HepG2 (cell line): Measurements from ENCODE around the gene CPB2. TPM values are rescaled to one million over a fixed set of nuclear protein-coding genes. Genes with fewer than 3 reads are reported as not detected.
A peak's percentile ranks its signal among the peaks of the same experiment; 100 is the strongest.

ENCODE experiments used
- CBFB ChIP-seq: sonication (generic); formaldehyde crosslinking; IDR thresholded peaks from 2 replicates; pipeline ENCODE4 v1.4.0; 2020; ENCODE audit warnings: missing genetic modification reagents
- CEBPB ChIP-seq: IDR thresholded peaks from 2 replicates; pipeline ENCODE4 v1.6.1; 2011; ENCODE audit warnings: low read depth, low read length, improper control_type of control experiment, borderline replicate concordance
- CHD4 ChIP-seq: fragments of 200-600 bp; sonication (generic); IDR thresholded peaks from 2 replicates; pipeline ENCODE4 v1.7.0; 2017; ENCODE audit warnings: mild to moderate bottlenecking, low read length, borderline replicate concordance
- ERF ChIP-seq: IDR thresholded peaks from 2 replicates; pipeline ENCODE4 v1.6.1; 2018; ENCODE audit warnings: missing biosample characterization, missing genetic modification reagents
- HMG20B ChIP-seq: conservative IDR thresholded peaks from 2 replicates; pipeline ENCODE4 v1.6.1; 2016; ENCODE audit warnings: missing genetic modification reagents, missing compliant biosample characterization
- HNRNPLL ChIP-seq: fragments of 200-400 bp; formaldehyde crosslinking; IDR thresholded peaks from 2 replicates; pipeline ENCODE4 v1.6.1; 2017; ENCODE audit warnings: mild to moderate bottlenecking, low read depth, low read length; ENCODE audit not compliant: poor library complexity, severe bottlenecking
- IKZF4 ChIP-seq: sonication (generic); formaldehyde crosslinking; IDR thresholded peaks from 2 replicates; pipeline ENCODE4 v1.5.1; 2020; ENCODE audit warnings: borderline replicate concordance, mild to moderate bottlenecking, low read depth, missing genetic modification reagents; ENCODE audit errors: not compliant biosample characterization
- KDM4B ChIP-seq: sonication (generic); formaldehyde crosslinking; IDR thresholded peaks from 2 replicates; pipeline ENCODE4 v1.4.0; 2020; ENCODE audit warnings: missing genetic modification reagents
- MED13 ChIP-seq: sonication (generic); formaldehyde crosslinking; IDR thresholded peaks from 2 replicates; pipeline ENCODE4 v1.5.0; 2020; ENCODE audit warnings: missing genetic modification reagents
- NCOA2 ChIP-seq: sonication (generic); formaldehyde crosslinking; IDR thresholded peaks from 2 replicates; pipeline ENCODE4 v1.8.0; 2022; ENCODE audit warnings: inconsistent platforms
- NFYB ChIP-seq: sonication (generic); formaldehyde crosslinking; IDR thresholded peaks from 2 replicates; pipeline ENCODE4 v1.4.0; 2020; ENCODE audit warnings: missing genetic modification reagents
- PHF5A ChIP-seq: IDR thresholded peaks from one replicate; pipeline ENCODE4 v1.6.1; 2018; ENCODE audit warnings: low read depth, missing genetic modification reagents; ENCODE audit not compliant: unreplicated experiment
- SP2 ChIP-seq: sonication (generic); formaldehyde crosslinking; IDR thresholded peaks from 2 replicates; pipeline ENCODE4 v1.5.1; 2020; ENCODE audit warnings: mild to moderate bottlenecking, missing genetic modification reagents
- SP4 ChIP-seq: sonication (generic); formaldehyde crosslinking; IDR thresholded peaks from 2 replicates; pipeline ENCODE4 v1.8.1; 2023; ENCODE audit warnings: mild to moderate bottlenecking, missing genetic modification reagents
- TCF7 ChIP-seq: sonication (generic); IDR thresholded peaks from 2 replicates; pipeline ENCODE4 v1.6.1; 2016; ENCODE audit warnings: antibody characterized with exemption, low read depth
- TP53 ChIP-seq: sonication (generic); formaldehyde crosslinking; conservative IDR thresholded peaks from 2 replicates; pipeline ENCODE4 v1.4.0; 2020; ENCODE audit warnings: missing genetic modification reagents
- ZBTB42 ChIP-seq: sonication (generic); formaldehyde crosslinking; IDR thresholded peaks from 2 replicates; pipeline ENCODE4 v1.5.0; 2020; ENCODE audit warnings: mild to moderate bottlenecking, missing genetic modification reagents
- ZFYVE20 ChIP-seq: sonication (generic); formaldehyde crosslinking; IDR thresholded peaks from 2 replicates; pipeline ENCODE4 v1.8.0; 2023; ENCODE audit warnings: low read depth, mild to moderate bottlenecking, moderate library complexity, missing genetic modification reagents, borderline replicate concordance
- ZMYM4 ChIP-seq: sonication (generic); formaldehyde crosslinking; IDR thresholded peaks from 2 replicates; pipeline ENCODE4 v1.8.1; 2023; ENCODE audit warnings: mild to moderate bottlenecking, missing genetic modification reagents
- ZNF136 ChIP-seq: sonication (generic); formaldehyde crosslinking; IDR thresholded peaks from 2 replicates; pipeline ENCODE4 v1.8.1; 2022; ENCODE audit warnings: low read depth, mild to moderate bottlenecking, moderate library complexity, missing genetic modification reagents
- ZNF180 ChIP-seq: sonication (generic); formaldehyde crosslinking; IDR thresholded peaks from 2 replicates; pipeline ENCODE4 v1.4.0; 2020; ENCODE audit warnings: low read depth, missing genetic modification reagents, borderline replicate concordance
- ZNF672 ChIP-seq: sonication (generic); formaldehyde crosslinking; IDR thresholded peaks from 2 replicates; pipeline ENCODE4 v1.8.1; 2022; ENCODE audit warnings: missing genetic modification reagents
- polyA plus RNA-seq, 8 experiments: library from polyadenylated mRNA; depleted of rRNA in 3 of 8; stranded (reverse) in 7 of 8; unstranded in 1 of 8; fragments of >200 nt; fragmentation: Illumina TruSeq in 4 of 8; extraction: Trizol in 4 of 8; gene quantifications; 2 replicates each; pipeline versions ENCODE4 v1.2.1 to v1.2.3, GENCODE V29; 2011 to 2016; ENCODE audit warnings: low read depth in 4 of 8, missing spikeins in 1 of 8, mixed read lengths in 1 of 8; ENCODE audit not compliant: insufficient read depth in 1 of 8
- total RNA-seq, 5 experiments: library from RNA; depleted of rRNA; stranded (reverse); fragments of >200 nt; fragmentation: Illumina TruSeq; extraction: Trizol; gene quantifications; 2 replicates each; pipeline ENCODE4 v1.2.3, GENCODE V29; 2016; ENCODE audit warnings: low read depth in 1 of 5
- TF ChIP-seq, protein P1 (sequence below): sonication (generic); formaldehyde crosslinking; IDR thresholded peaks from 2 replicates; pipeline ENCODE4 v1.9.0; 2021; ENCODE audit warnings: missing genetic modification reagents, borderline replicate concordance
- TF ChIP-seq, protein P2 (sequence below): sonication (generic); formaldehyde crosslinking; IDR thresholded peaks from 2 replicates; pipeline ENCODE4 v1.4.0; 2020; ENCODE audit warnings: missing genetic modification reagents
- TF ChIP-seq, protein P3 (sequence below): sonication (generic); formaldehyde crosslinking; IDR thresholded peaks from 2 replicates; pipeline ENCODE4 v1.5.0; 2020; ENCODE audit warnings: mild to moderate bottlenecking, missing genetic modification reagents

Gene CPB2
- total and polyA plus RNA-seq, 2 of the 13 experiments (the other 11 are each of a cell fraction or from before 2014, with no cell fraction given) = 125 to 140 TPM

DNA sequence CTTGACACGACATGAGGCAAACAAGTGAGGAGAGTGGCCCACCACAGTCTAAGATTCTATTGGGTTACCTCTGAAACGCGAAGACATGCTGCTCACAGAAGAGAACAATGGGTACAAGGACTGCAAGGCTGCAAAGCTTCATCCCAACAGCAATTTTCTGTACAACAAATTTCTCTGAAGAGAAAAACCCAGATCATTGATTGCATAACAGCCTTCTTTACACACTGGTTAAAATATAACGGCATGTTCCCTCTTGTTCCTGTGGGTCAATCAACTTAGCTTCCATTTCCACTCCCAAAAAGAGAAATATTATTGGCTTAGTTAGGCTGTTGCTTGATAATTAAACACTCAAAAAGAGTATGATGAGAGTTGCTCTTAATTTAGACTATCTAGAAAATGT is at the start of gene CPB2 (continued):
- TF ChIP-seq ZNF136 (no peak; the same call in 1 of the 2 replicates), ZNF672 (CRISPR knock-in tag) (no peak), HNRNPLL (no peak), SP4 (CRISPR knock-in tag) (no peak), NFYB (CRISPR knock-in tag) (no peak), TCF7 (peak; percentile 48), TP53 (CRISPR knock-in tag) (no peak), SP2 (CRISPR knock-in tag) (no peak), ZNF180 (CRISPR knock-in tag) (no peak), KDM4B (no peak), HMG20B (CRISPR knock-in tag) (0 out of 2 replicates have a peak, but pooled peaks have one; percentile 27), ZFYVE20 (CRISPR knock-in tag) (no peak), ZBTB42 (CRISPR knock-in tag) (no peak), ZMYM4 (CRISPR knock-in tag) (peak; percentile 66), CHD4 (no peak; the same call in 1 of the 2 replicates), CBFB (no peak), NCOA2 (peak; percentile 77), CEBPB (peak; percentile 93), IKZF4 (CRISPR knock-in tag) (no peak), PHF5A (CRISPR knock-in tag) (no peak), MED13 (CRISPR knock-in tag) (no peak), ERF (CRISPR knock-in tag) (peak; percentile 56)
- TF ChIP-seq, protein P1, sequence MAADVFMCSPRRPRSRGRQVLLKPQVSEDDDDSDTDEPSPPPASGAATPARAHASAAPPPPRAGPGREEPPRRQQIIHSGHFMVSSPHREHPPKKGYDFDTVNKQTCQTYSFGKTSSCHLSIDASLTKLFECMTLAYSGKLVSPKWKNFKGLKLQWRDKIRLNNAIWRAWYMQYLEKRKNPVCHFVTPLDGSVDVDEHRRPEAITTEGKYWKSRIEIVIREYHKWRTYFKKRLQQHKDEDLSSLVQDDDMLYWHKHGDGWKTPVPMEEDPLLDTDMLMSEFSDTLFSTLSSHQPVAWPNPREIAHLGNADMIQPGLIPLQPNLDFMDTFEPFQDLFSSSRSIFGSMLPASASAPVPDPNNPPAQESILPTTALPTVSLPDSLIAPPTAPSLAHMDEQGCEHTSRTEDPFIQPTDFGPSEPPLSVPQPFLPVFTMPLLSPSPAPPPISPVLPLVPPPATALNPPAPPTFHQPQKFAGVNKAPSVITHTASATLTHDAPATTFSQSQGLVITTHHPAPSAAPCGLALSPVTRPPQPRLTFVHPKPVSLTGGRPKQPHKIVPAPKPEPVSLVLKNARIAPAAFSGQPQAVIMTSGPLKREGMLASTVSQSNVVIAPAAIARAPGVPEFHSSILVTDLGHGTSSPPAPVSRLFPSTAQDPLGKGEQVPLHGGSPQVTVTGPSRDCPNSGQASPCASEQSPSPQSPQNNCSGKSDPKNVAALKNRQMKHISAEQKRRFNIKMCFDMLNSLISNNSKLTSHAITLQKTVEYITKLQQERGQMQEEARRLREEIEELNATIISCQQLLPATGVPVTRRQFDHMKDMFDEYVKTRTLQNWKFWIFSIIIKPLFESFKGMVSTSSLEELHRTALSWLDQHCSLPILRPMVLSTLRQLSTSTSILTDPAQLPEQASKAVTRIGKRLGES (CRISPR knock-in tag) = no peak
- TF ChIP-seq, protein P2, sequence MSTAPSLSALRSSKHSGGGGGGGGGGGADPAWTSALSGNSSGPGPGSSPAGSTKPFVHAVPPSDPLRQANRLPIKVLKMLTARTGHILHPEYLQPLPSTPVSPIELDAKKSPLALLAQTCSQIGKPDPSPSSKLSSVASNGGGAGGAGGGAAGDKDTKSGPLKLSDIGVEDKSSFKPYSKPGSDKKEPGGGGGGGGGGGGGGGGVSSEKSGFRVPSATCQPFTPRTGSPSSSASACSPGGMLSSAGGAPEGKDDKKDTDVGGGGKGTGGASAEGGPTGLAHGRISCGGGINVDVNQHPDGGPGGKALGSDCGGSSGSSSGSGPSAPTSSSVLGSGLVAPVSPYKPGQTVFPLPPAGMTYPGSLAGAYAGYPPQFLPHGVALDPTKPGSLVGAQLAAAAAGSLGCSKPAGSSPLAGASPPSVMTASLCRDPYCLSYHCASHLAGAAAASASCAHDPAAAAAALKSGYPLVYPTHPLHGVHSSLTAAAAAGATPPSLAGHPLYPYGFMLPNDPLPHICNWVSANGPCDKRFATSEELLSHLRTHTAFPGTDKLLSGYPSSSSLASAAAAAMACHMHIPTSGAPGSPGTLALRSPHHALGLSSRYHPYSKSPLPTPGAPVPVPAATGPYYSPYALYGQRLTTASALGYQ (CRISPR knock-in tag) = peak; percentile 74
- TF ChIP-seq, protein P3, sequence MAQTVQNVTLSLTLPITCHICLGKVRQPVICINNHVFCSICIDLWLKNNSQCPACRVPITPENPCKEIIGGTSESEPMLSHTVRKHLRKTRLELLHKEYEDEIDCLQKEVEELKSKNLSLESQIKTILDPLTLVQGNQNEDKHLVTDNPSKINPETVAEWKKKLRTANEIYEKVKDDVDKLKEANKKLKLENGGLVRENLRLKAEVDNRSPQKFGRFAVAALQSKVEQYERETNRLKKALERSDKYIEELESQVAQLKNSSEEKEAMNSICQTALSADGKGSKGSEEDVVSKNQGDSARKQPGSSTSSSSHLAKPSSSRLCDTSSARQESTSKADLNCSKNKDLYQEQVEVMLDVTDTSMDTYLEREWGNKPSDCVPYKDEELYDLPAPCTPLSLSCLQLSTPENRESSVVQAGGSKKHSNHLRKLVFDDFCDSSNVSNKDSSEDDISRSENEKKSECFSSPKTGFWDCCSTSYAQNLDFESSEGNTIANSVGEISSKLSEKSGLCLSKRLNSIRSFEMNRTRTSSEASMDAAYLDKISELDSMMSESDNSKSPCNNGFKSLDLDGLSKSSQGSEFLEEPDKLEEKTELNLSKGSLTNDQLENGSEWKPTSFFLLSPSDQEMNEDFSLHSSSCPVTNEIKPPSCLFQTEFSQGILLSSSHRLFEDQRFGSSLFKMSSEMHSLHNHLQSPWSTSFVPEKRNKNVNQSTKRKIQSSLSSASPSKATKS (CRISPR knock-in tag) = no peak
